ENCODE measurements around the gene SOSTDC1.

The SOSTDC1 gene

GRCh38 chr7:16419859-16420258 is 45.7 kb downstream of the SOSTDC1 start:
- no peak for DNase-seq (ENCODE audit: low spot score)

- no peak for DNase-seq (ENCODE audit: low spot score)
Observed at GRCh38 chr7:16419126-16419525, 46.4 kb downstream of the SOSTDC1 start.

- no peak for DNase-seq (ENCODE audit: low spot score)
Observed at GRCh38 chr7:16417906-16418305, 47.6 kb downstream of the SOSTDC1 start.

- DNase-seq (ENCODE audit: low spot score): peak; percentile 17
Observed at GRCh38 chr7:16416289-16417282, 49.0 kb downstream of the SOSTDC1 start.

GRCh38 chr7:16412274-16413254 is 53.0 kb downstream of the SOSTDC1 start:
- no peak for DNase-seq (ENCODE audit: low spot score)

All from AG20443 (cell line).